HEK293 (cell line): ENCODE data around the gene PRKAR2B.
"Not testable (repeated sequence)": the region's sequence is repeated elsewhere in the genome, so short reads cannot be mapped to it uniquely, and the experiment has no call there.

Experiments used
- YY1 ChIP-seq: fragments of 450-650 bp; formaldehyde crosslinking; IDR thresholded peaks from 2 replicates; pipeline ENCODE4 v1.5.1; 2018; ENCODE audit warnings: missing biosample characterization, missing genetic modification characterization
- ZNF184 ChIP-seq: fragments of 450-650 bp; IDR thresholded peaks from 2 replicates; pipeline ENCODE4 v1.5.1; 2018; ENCODE audit warnings: missing biosample characterization, mild to moderate bottlenecking, missing genetic modification characterization
- ZNF670 ChIP-seq: fragments of 450-650 bp; formaldehyde crosslinking; IDR thresholded peaks from 2 replicates; pipeline ENCODE4 v1.5.1; 2016; ENCODE audit warnings: missing biosample characterization, missing genetic modification characterization, low read depth
- ZNF843 ChIP-seq: fragments of 450-650 bp; formaldehyde crosslinking; IDR thresholded peaks from 2 replicates; pipeline ENCODE4 v1.5.1; 2016; ENCODE audit warnings: missing biosample characterization, missing genetic modification characterization
- ZSCAN30 ChIP-seq: fragments of 450-650 bp; IDR thresholded peaks from 2 replicates; pipeline ENCODE4 v1.5.1; 2018; ENCODE audit warnings: missing biosample characterization, mild to moderate bottlenecking, missing genetic modification characterization, moderate library complexity
- TF ChIP-seq, protein P1 (sequence below): fragments of 450-650 bp; formaldehyde crosslinking; IDR thresholded peaks from 2 replicates; pipeline ENCODE4 v1.5.1; 2016; ENCODE audit warnings: missing biosample characterization, missing genetic modification characterization

GRCh38 chr7:107054965-107055364 is 10.5 kb downstream of the PRKAR2B start:
- not testable (repeated sequence) for TF ChIP-seq ZNF843 (tag by site-specific recombination); ZSCAN30 (tag by site-specific recombination); ZNF184 (tag by site-specific recombination); ZNF670 (tag by site-specific recombination); YY1
- TF ChIP-seq, protein P1, sequence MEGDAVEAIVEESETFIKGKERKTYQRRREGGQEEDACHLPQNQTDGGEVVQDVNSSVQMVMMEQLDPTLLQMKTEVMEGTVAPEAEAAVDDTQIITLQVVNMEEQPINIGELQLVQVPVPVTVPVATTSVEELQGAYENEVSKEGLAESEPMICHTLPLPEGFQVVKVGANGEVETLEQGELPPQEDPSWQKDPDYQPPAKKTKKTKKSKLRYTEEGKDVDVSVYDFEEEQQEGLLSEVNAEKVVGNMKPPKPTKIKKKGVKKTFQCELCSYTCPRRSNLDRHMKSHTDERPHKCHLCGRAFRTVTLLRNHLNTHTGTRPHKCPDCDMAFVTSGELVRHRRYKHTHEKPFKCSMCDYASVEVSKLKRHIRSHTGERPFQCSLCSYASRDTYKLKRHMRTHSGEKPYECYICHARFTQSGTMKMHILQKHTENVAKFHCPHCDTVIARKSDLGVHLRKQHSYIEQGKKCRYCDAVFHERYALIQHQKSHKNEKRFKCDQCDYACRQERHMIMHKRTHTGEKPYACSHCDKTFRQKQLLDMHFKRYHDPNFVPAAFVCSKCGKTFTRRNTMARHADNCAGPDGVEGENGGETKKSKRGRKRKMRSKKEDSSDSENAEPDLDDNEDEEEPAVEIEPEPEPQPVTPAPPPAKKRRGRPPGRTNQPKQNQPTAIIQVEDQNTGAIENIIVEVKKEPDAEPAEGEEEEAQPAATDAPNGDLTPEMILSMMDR (tag by site-specific recombination), result not testable (repeated sequence)
